ENCODE measurements around the gene NTRK1.

NTRK1 gene

GRCh38 chr1:156860628-156861423 lies at the start of gene NTRK1:
NTRK1 (plus strand) TSS chr1:156860865; CDS start chr1:156860935, 70 bp downstream.
- no peak for DNase-seq

GRCh38 chr1:156811168-156811567 lies 49.5 kb upstream of the NTRK1 start:
- no peak for DNase-seq

- no peak for DNase-seq
Measured at GRCh38 chr1:156812293-156812990, 48.2 kb upstream of the NTRK1 start.

- DNase-seq = no peak
Measured at GRCh38 chr1:156813298-156813697, 47.4 kb upstream of the NTRK1 start.

- no peak for DNase-seq
Measured at GRCh38 chr1:156813750-156814570, 46.7 kb upstream of the NTRK1 start.

GRCh38 chr1:156814571-156815260 lies 45.9 kb upstream of the NTRK1 start:
- DNase-seq = no peak

GRCh38 chr1:156815307-156815826 lies 45.3 kb upstream of the NTRK1 start:
- no peak for DNase-seq

GRCh38 chr1:156815961-156816422 lies 44.7 kb upstream of the NTRK1 start:
- no peak for DNase-seq

GRCh38 chr1:156816561-156817328 lies 43.9 kb upstream of the NTRK1 start, which contains the start of gene SH2D2A:
SH2D2A (minus strand) TSS chr1:156816848; CDS start chr1:156816708, 140 bp downstream.
- DNase-seq = no peak

- no peak for DNase-seq
Measured at GRCh38 chr1:156821801-156822200, 38.9 kb upstream of the NTRK1 start.

GRCh38 chr1:156822680-156823079 lies 38.0 kb upstream of the NTRK1 start:
- no peak for DNase-seq

GRCh38 chr1:156823210-156823790 lies 37.4 kb upstream of the NTRK1 start:
- no peak for DNase-seq

- DNase-seq = no peak
Measured at GRCh38 chr1:156826630-156827029, 34.0 kb upstream of the NTRK1 start.

GRCh38 chr1:156828400-156829124 lies 32.1 kb upstream of the NTRK1 start:
- DNase-seq = no peak

- no peak for DNase-seq
Measured at GRCh38 chr1:156832434-156832833, 28.2 kb upstream of the NTRK1 start.

GRCh38 chr1:156833603-156834002 lies 27.1 kb upstream of the NTRK1 start:
- DNase-seq = no peak

GRCh38 chr1:156834322-156834721 lies 26.3 kb upstream of the NTRK1 start:
- DNase-seq = no peak

- DNase-seq = no peak
Measured at GRCh38 chr1:156836041-156836654, 24.5 kb upstream of the NTRK1 start.

GRCh38 chr1:156836892-156837291 lies 23.8 kb upstream of the NTRK1 start:
- DNase-seq = no peak

GRCh38 chr1:156838972-156839371 lies 21.7 kb upstream of the NTRK1 start:
- no peak for DNase-seq

All from NCI-H2081 treated with DMSO at 0.1 percent for 48 hours (cell line).